HepG2 (cell line): ENCODE results near the gene ABCA2.
A peak's percentile ranks its signal among the peaks of the same experiment; 100 is the strongest.

Source experiments
- NFE2L2 ChIP-seq: fragments of 150-350 bp; IDR thresholded peaks from 2 replicates; pipeline ENCODE4 v1.6.1; 2014; ENCODE audit warnings: low read length
- RAD51 ChIP-seq: fragments of 450-650 bp; IDR thresholded peaks from 2 replicates; pipeline ENCODE4 v1.6.1; 2016; ENCODE audit warnings: borderline replicate concordance
- SMARCC2 ChIP-seq: fragments of 450-650 bp; IDR thresholded peaks from 2 replicates; pipeline ENCODE4 v1.6.1; 2017; ENCODE audit warnings: antibody characterized with exemption, mild to moderate bottlenecking
- TCF7L2 ChIP-seq: IDR thresholded peaks from 2 replicates; pipeline ENCODE4 v1.6.1; 2011; ENCODE audit warnings: mild to moderate bottlenecking, low read depth, low read length, moderate library complexity
- ZNF12 ChIP-seq: sonication (generic); formaldehyde crosslinking; IDR thresholded peaks from 2 replicates; pipeline ENCODE4 v1.5.0; 2020; ENCODE audit warnings: missing genetic modification reagents
- ZNF558 ChIP-seq: sonication (generic); formaldehyde crosslinking; IDR thresholded peaks from 2 replicates; pipeline ENCODE4 v1.9.0; 2022; ENCODE audit warnings: mild to moderate bottlenecking, missing genetic modification reagents, borderline replicate concordance
- TF ChIP-seq, protein P1 (sequence below): sonication (generic); formaldehyde crosslinking; IDR thresholded peaks from 2 replicates; pipeline ENCODE4 v1.4.0; 2020; ENCODE audit warnings: missing genetic modification reagents

- TF ChIP-seq, protein P1, sequence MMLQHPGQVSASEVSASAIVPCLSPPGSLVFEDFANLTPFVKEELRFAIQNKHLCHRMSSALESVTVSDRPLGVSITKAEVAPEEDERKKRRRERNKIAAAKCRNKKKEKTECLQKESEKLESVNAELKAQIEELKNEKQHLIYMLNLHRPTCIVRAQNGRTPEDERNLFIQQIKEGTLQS (CRISPR knock-in tag), result no peak
- TF ChIP-seq ZNF12 (CRISPR knock-in tag) (no peak), SMARCC2 (no peak), TCF7L2 (no peak), NFE2L2 (no peak), RAD51 (no peak), ZNF558 (peak; percentile 75; the same call in 1 of the 2 replicates)
Measured at GRCh38 chr9:137053944-137054931, 26.2 kb upstream of the ABCA2 start, which contains the start of gene ENTPD2.
